Upper lobe of right lung (tissue), 1 donor: ENCODE results near the gene GARS1. TPM values are rescaled to one million over a fixed set of nuclear protein-coding genes. Genes with fewer than 3 reads are reported as not detected.

ENCODE experiments used
- ATAC-seq: fragments of 200-7000 bp; cut with Tn5 transposase; one replicate; pipeline ENCODE4 v1.9.1; 2020; ENCODE audit warnings: mild to moderate bottlenecking, moderate library complexity
- DNase-seq: peaks from one replicate; pipeline ENCODE4 v3.0.0-alpha.2; 2020
- H3K27ac ChIP-seq: fragments of 200-600 bp; one replicate; pipeline ENCODE4 v1.8.0; 2022
- H3K27me3 ChIP-seq: fragments of 200-600 bp; one replicate; pipeline ENCODE4 v1.8.0; 2022; ENCODE audit warnings: mild to moderate bottlenecking
- H3K36me3 ChIP-seq: fragments of 200-600 bp; one replicate; pipeline ENCODE4 v1.8.0; 2022
- H3K4me1 ChIP-seq: fragments of 200-600 bp; one replicate; pipeline ENCODE4 v1.8.0; 2022
- H3K4me3 ChIP-seq: fragments of 200-600 bp; one replicate; pipeline ENCODE4 v1.8.0; 2022; ENCODE audit warnings: mild to moderate bottlenecking
- H3K9me3 ChIP-seq: fragments of 200-600 bp; one replicate; pipeline ENCODE4 v1.8.0; 2022
- CTCF ChIP-seq: fragments of 200-600 bp; IDR thresholded peaks from one replicate; pipeline ENCODE4 v1.8.0; 2022; ENCODE audit warnings: antibody characterized with exemption
- intact Hi-C: fragments of 100-400 bp; cut with DNase I; formaldehyde crosslinking; loops from one replicate; pipeline ENCODE4 v1.11.0; 2022
- total RNA-seq: library from RNA; stranded (reverse); fragmentation: NEBNext Ultra II Directional; extraction: Animal tissue kit (Norgen Biotek cat#: 25700); gene quantifications from one replicate; pipeline ENCODE4 v1.2.1, GENCODE V29; 2021
- donor health status: DM: no; HTN: yes; CAD: no; lungs with severe emphysema.

The GARS1 gene
- total RNA-seq, 1 donor from 2014 or later = 68.4 TPM

DNA sequence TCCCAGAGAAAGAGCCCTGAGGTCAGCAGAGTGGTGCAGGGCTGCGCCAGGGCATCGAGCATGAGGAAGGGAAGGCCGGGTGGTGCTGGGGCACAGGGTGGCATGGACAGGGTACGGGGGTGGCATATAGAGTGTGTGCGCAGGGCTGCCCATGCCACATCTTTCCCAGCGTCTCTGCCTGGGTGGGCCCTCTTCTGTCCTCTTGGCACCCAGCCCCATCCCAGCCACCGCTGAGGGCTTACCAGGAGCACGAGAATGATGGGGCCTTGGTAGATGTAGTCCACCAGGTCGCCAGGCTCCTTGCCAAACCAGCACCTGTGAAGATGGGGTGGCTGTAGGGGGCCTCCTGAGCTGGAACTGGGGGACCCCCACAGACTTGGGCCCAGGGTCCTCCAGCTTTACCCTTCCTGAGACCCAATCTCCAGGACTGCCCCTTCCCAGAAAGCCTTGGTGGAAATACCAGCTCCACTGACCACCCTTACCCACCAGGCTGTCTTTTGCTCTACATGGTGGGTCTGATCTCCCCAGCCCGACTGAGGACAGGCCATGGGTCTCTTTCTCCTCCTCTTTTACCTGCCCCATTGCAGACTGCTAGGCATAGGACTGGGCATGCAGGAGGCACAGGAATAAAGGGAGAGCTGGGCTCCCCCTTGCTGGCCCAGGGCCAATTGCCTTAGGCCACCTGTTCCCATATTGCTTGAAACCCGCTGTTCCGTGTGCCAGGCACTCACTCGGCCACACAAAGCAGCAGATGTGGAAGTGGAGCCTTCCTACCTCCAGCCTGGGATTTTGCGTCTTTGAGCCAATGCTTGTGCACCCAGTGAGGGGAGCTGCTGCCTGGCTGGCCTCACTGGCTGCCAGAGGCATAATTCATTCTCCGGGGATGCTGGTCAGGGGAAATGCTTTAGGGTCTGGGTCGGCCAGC, 65.9 kb downstream of the GARS1 start:
- no peak for ATAC-seq

GRCh38 chr7:30661926-30662325, 67.2 kb downstream of the GARS1 start:
- Histone ChIP-seq H3K4me1 (no peaks in the 10 kb centered on the region), H3K4me3 (no peak overlapping the region), H3K36me3 (no peaks in the 10 kb centered on the region), H3K27ac (no peak overlapping the region), H3K9me3 (no peaks in the 10 kb centered on the region), H3K27me3 (no peaks in the 10 kb centered on the region)
- ATAC-seq (no peak), DNase-seq (no peak)
- intact Hi-C loops = no loop called here
- TF ChIP-seq CTCF = no peak

More for the DNA sequence above, 65.9 kb downstream of the GARS1 start:
- no peak for DNase-seq
- no peak overlapping the region for H3K4me3 ChIP-seq
- no peaks in the 10 kb centered on the region for H3K27me3 ChIP-seq
- H3K27ac ChIP-seq = no peak overlapping the region
- no peaks in the 10 kb centered on the region for H3K36me3 ChIP-seq
- H3K9me3 ChIP-seq = no peaks in the 10 kb centered on the region
- TF ChIP-seq CTCF = no peak
- H3K4me1 ChIP-seq = no peaks in the 10 kb centered on the region
- intact Hi-C loops = no loop called here

GRCh38 chr7:30662431-30662939, 67.8 kb downstream of the GARS1 start:
- Histone ChIP-seq H3K36me3 (no peaks in the 10 kb centered on the region), H3K4me1 (no peaks in the 10 kb centered on the region), H3K27ac (no peak overlapping the region), H3K9me3 (no peaks in the 10 kb centered on the region), H3K4me3 (no peak overlapping the region), H3K27me3 (no peaks in the 10 kb centered on the region)
- DNase-seq (no peak), ATAC-seq (no peak)
- no peak for TF ChIP-seq CTCF
- intact Hi-C loops = no loop called here

- Histone ChIP-seq H3K4me3 (no peak overlapping the region), H3K36me3 (no peaks in the 10 kb centered on the region), H3K9me3 (no peaks in the 10 kb centered on the region), H3K27me3 (no peaks in the 10 kb centered on the region), H3K4me1 (no peaks in the 10 kb centered on the region), H3K27ac (no peak overlapping the region)
- DNase-seq (no peak), ATAC-seq (no peak)
- TF ChIP-seq CTCF = no peak
- intact Hi-C loops = no loop called here
Observed at GRCh38 chr7:30663414-30663813, 68.7 kb downstream of the GARS1 start.

GRCh38 chr7:30664184-30664885, 69.7 kb downstream of the GARS1 start:
- DNase-seq = no peak
- Histone ChIP-seq H3K4me1 (no peaks in the 10 kb centered on the region), H3K27me3 (no peaks in the 10 kb centered on the region), H3K27ac (no peak overlapping the region), H3K4me3 (no peak overlapping the region), H3K9me3 (no peaks in the 10 kb centered on the region), H3K36me3 (no peaks in the 10 kb centered on the region)
- no peak for ATAC-seq
- TF ChIP-seq CTCF = no peak
- intact Hi-C loops = no loop called here
